AG09309 (cell line): ENCODE data around the gene LSM14A.

Experiments
- DNase-seq: peaks from one replicate; pipeline ENCODE4 v3.0.0-alpha.2; 2010; ENCODE audit warnings: low read depth
- H3K4me3 ChIP-seq: 2 replicates; pipeline ENCODE4 v1.5.1; 2011; ENCODE audit warnings: mild to moderate bottlenecking, low read depth, low read length, moderate library complexity; ENCODE audit not compliant: control insufficient read depth
- CTCF ChIP-seq: IDR thresholded peaks from 2 replicates; pipeline ENCODE4 v1.5.1; 2011; ENCODE audit warnings: mild to moderate bottlenecking, low read depth, low read length, inconsistent platforms; ENCODE audit not compliant: insufficient read depth, control insufficient read depth; ENCODE audit errors: missing control alignments

The LSM14A gene

DNA sequence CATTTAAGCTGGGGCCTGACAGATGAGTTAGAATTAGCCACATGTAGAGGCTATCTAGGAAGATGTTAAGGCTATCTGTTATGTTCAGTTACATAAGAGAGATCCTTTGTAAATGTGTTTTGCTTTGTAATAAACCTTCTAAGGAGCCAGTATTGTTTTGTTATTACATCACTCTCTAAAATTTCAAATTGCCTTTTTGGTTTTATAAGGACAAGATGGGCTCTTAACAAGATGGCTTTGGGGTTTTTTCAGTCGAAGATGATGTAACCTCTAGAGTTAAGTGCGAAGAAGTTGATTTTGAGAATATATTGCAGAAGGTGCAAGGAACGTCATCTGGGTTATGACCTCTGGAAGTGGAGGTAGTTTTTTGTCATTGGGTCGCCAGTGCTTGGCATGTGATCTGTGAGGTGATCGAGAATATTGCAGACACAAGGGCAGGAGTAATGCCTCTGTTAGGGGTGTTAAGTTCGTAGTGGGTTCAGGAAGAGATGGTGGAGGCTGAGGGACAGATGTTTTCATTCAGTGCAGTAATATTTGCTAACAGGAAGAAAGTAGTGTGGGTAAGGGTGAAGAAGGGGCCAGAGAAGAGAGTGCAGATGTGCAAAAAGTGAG, 12.7 kb downstream of the LSM14A start:
- no peak for TF ChIP-seq CTCF
- no peak overlapping the region for H3K4me3 ChIP-seq
- no peak for DNase-seq

DNA sequence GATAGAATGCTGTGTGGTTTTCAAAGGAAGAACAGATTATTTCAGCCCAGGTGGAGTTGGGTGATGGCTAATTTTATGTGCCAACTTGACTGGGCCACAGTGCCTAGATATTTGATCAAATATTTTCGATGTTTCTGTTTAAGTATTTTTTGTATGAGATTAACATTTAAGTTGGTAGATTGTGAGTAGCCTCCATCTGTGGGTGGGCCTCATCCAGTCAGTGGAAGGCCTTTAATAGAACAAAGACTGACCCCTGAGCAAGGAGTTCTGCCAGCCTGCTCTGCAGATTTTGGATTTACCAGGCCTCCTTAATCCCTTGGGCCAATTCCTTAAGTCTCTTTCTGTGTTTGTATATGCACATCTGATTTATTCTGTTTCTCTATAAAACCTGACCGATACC, 13.9 kb downstream of the LSM14A start:
- DNase-seq: no peak
- TF ChIP-seq CTCF: no peak
- H3K4me3 ChIP-seq: no peak overlapping the region

- no peak overlapping the region for H3K4me3 ChIP-seq
- no peak for TF ChIP-seq CTCF
- no peak for DNase-seq
Observed at GRCh38 chr19:34187011-34187410, 14.7 kb downstream of the LSM14A start.

DNA sequence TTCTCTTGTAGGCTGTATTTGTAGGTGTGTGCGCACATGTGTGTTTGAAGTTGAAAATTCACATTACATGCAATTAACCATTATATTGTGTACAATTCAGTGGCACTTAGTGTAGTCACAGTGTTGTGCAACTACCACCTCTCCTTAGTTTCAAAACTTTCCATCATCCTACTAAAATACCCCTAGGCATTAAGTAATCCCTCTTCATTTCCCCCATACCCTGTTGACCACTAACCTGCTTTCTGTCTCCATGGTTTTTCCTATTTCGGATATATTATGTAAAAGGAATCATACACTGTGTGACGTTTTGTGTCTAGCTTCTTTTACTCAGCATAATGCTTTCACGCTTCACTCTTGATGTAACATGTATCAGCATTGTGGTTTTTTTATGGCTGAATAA, 16.1 kb downstream of the LSM14A start:
- no peak overlapping the region for H3K4me3 ChIP-seq
- no peak for DNase-seq
- TF ChIP-seq CTCF: no peak

DNA sequence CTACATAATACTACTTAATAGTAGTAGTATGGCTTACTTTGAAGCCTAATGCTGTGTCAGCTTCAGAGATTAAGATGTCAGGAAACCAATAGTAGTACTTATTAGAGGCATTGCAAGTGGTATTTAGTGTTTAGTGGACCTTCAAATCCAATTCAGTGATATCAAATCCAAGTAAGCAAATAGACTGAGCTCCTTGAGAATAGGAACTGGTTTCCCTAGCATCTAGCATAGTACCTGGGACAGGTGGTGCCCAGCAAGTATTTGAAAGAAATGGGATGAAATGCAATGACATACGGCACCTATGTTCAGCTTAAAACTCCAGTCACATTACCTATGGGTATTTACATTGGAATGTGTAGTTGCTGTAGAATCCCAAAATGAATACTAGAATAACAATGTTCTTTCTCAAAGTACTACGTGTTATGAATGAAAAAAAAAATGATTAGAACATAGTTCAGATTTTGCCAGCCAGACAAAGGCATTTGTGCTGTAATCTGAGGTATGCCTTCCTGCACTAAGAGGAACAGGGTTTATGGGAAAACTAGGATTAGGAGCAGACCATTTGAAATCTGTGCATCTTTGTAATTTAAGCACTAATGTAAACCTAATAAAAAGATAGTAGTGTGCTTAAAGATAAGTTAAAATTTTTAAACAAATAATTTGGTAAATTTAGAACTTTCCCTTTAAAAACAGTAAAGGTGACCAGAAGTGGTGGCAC, 17.1 kb downstream of the LSM14A start:
- H3K4me3 ChIP-seq: no peak overlapping the region
- TF ChIP-seq CTCF: no peak
- no peak for DNase-seq

DNA sequence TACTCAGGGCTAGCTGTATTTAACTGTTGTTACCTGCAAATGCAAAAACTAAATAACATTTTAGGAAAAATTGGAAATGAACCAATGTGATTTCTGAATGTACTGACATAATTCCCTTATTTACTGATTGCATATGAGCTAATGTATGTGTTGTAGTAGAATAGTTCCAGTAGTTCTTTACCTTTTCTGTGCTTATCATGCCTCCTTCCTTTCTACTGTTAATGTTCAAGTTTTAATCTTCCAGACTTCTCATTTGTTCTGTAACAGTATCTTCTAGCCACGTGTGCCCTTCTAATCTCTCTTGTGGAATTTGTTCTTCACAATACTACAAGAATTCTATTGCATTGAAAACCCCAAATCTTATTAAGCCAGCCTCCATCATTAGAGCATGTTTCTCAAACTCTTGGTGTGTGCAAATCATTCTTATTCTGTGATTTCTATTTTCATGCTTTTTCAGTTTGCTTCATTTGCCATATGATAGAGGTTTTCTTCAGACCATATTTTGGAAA, 17.7 kb downstream of the LSM14A start:
- no peak for DNase-seq
- no peak overlapping the region for H3K4me3 ChIP-seq
- TF ChIP-seq CTCF: no peak
